Small intestine (tissue), 7 donors: ENCODE measurements around the gene TGFB1I1. TPM values are rescaled to one million over a fixed set of nuclear protein-coding genes. Genes with fewer than 3 reads are reported as not detected.
"Not testable (repeated sequence)": the region's sequence is repeated elsewhere in the genome, so short reads cannot be mapped to it uniquely, and the experiment has no call there.

Experiments used
- DNase-seq, 2 donors: peaks; one replicate each; pipeline versions ENCODE4 v3.0.0 to v3.0.0-alpha.2; 2013
- FAIRE-seq: peaks from 2 replicates; lab custom pipeline; 2012; peaks lifted over from hg19 to GRCh38; lab: Jason Lieb, UNC
- H3K27ac ChIP-seq, 3 donors: one replicate each; pipeline ENCODE4 v1.5.1; 2013; ENCODE audit warnings: low read length in 2 of 3, mild to moderate bottlenecking in 2 of 3, control low read depth in 1 of 3, inconsistent platforms in 1 of 3, low read depth in 1 of 3, moderate library complexity in 1 of 3
- H3K27me3 ChIP-seq, 3 donors: one replicate each; pipeline ENCODE4 v1.6.1; 2013; ENCODE audit warnings: low read length in 3 of 3, inconsistent platforms in 1 of 3; ENCODE audit not compliant: control insufficient read depth in 3 of 3, insufficient read depth in 3 of 3
- H3K36me3 ChIP-seq, 3 donors: one replicate each; pipeline ENCODE4 v1.6.1; 2013; ENCODE audit warnings: low read length in 3 of 3, inconsistent platforms in 1 of 3, low read depth in 1 of 3, mild to moderate bottlenecking in 1 of 3, moderate library complexity in 1 of 3; ENCODE audit not compliant: control insufficient read depth in 3 of 3, insufficient read depth in 2 of 3
- H3K4me1 ChIP-seq, 3 donors: one replicate each; pipeline ENCODE4 v1.6.1; 2013; ENCODE audit warnings: low read length in 2 of 3, inconsistent platforms in 1 of 3, low read depth in 1 of 3, mild to moderate bottlenecking in 1 of 3, moderate library complexity in 1 of 3; ENCODE audit not compliant: control insufficient read depth in 3 of 3, insufficient read depth in 2 of 3
- H3K4me3 ChIP-seq, 3 donors: one replicate each; pipeline ENCODE4 v1.5.1; 2013; ENCODE audit warnings: low read length in 3 of 3, control low read depth in 1 of 3, inconsistent platforms in 1 of 3, low read depth in 1 of 3, mild to moderate bottlenecking in 1 of 3, moderate library complexity in 1 of 3
- H3K9me3 ChIP-seq, 2 donors: one replicate each; pipeline ENCODE4 v1.6.1; 2013; ENCODE audit warnings: low read depth in 1 of 2, low read length in 1 of 2; ENCODE audit not compliant: control insufficient read depth in 2 of 2, insufficient read depth in 1 of 2
- WGBS, 3 donors: extraction: QIAGEN DNeasy Blood & Tissue Kit; methylation state at CpG; one replicate each; pipeline ENCODE4 v1.1.7; 2013; 5-methylcytosine and 5-hydroxymethylcytosine counted together
- polyA plus RNA-seq, 4 donors: library from polyadenylated mRNA; stranded (reverse) in 3 of 4; unstranded in 1 of 4; fragments of 200-250 nt in 3 of 4; fragments of 120-200 nt in 1 of 4; gene quantifications; one replicate each; pipeline versions ENCODE4 v1.2.1 to v1.2.3, GENCODE V29; 2013
- donor health status: healthy with polysubstance abuse.
- donor health status: control.
- donor health status: control.
- donor health status: Bipolar disorder and iron deficiency.
- donor health status: healthy.

Gene TGFB1I1
- polyA plus RNA-seq, 4 donors = 1.6 to 20.1 (median 11.1) TPM

- no peaks in the 10 kb centered on the region for H3K36me3 ChIP-seq
- no peak overlapping the region for H3K27ac ChIP-seq
- peaks cover 0 to 6% of the 10 kb centered on the region in 2 donors for H3K9me3 ChIP-seq
- 70 to 81% (median 74%) methylated on average over 4 of the region's 4 CpGs for WGBS, 3 donors
- no peaks in the 10 kb centered on the region for H3K4me1 ChIP-seq
- no peak for DNase-seq
- FAIRE-seq = no peak
- H3K27me3 ChIP-seq = no peaks in the 10 kb centered on the region
- no peak overlapping the region for H3K4me3 ChIP-seq
Observed at GRCh38 chr16:31517800-31518402, 45.9 kb downstream of the TGFB1I1 start.

GRCh38 chr16:31519759-31520431, 47.9 kb downstream of the TGFB1I1 start:
- Histone ChIP-seq H3K4me1 (no peaks in the 10 kb centered on the region), H3K27ac (no peak overlapping the region), H3K36me3 (no peaks in the 10 kb centered on the region), H3K9me3 (peaks cover 0 to 6% of the 10 kb centered on the region in 2 donors), H3K4me3 (no peak overlapping the region), H3K27me3 (no peaks in the 10 kb centered on the region)
- FAIRE-seq (no peak), DNase-seq (no peak)
- 80 to 89% (median 84%) methylated on average over 2 of the region's 2 CpGs for WGBS, 3 donors

GRCh38 chr16:31521368-31521767, 49.4 kb downstream of the TGFB1I1 start:
- Histone ChIP-seq H3K9me3 (peaks cover 0 to 2% of the 10 kb centered on the region in 2 donors), H3K27me3 (no peaks in the 10 kb centered on the region), H3K27ac (no peak overlapping the region), H3K36me3 (no peaks in the 10 kb centered on the region), H3K4me1 (no peaks in the 10 kb centered on the region), H3K4me3 (no peak overlapping the region)
- WGBS, 3 donors = 82 to 94% (median 90%) methylated on average over 3 of the region's 3 CpGs
- DNase-seq (no peak), FAIRE-seq (no peak)

- DNase-seq (no peak), FAIRE-seq (no peak)
- no peaks in the 10 kb centered on the region for H3K4me1 ChIP-seq
- no peaks in the 10 kb centered on the region for H3K36me3 ChIP-seq
- no peaks in the 10 kb centered on the region for H3K9me3 ChIP-seq
- H3K27ac ChIP-seq = no peak overlapping the region
- no peaks in the 10 kb centered on the region for H3K27me3 ChIP-seq
- WGBS, 3 donors = 88 to 91% (median 88%) methylated on average over 6 of the region's 6 CpGs
- no peak overlapping the region for H3K4me3 ChIP-seq
Observed at GRCh38 chr16:31522071-31522470, 50.1 kb downstream of the TGFB1I1 start.

GRCh38 chr16:31523768-31524167, 51.8 kb downstream of the TGFB1I1 start:
- H3K27ac ChIP-seq, DNase-seq, H3K4me3 ChIP-seq, H3K4me1 ChIP-seq, FAIRE-seq, H3K9me3 ChIP-seq, H3K36me3 ChIP-seq: not testable (repeated sequence)
- H3K27me3 ChIP-seq = peaks cover 0 to 13% (median 6%) of the 10 kb centered on the region in 3 donors
- 20 to 64% (median 51%) methylated on average over 2 to 3 of the region's 6 CpGs for WGBS, 3 donors

- WGBS, 3 donors = 88 to 96% (median 91%) methylated on average over 3 of the region's 3 CpGs
- FAIRE-seq (no peak), DNase-seq (no peak)
- no peak overlapping the region for H3K4me3 ChIP-seq
- no peaks in the 10 kb centered on the region for H3K4me1 ChIP-seq
- peaks cover 0 to 24% (median 9%) of the 10 kb centered on the region in 3 donors for H3K27me3 ChIP-seq
- H3K36me3 ChIP-seq = no peaks in the 10 kb centered on the region
- no peaks in the 10 kb centered on the region for H3K9me3 ChIP-seq
- no peak overlapping the region for H3K27ac ChIP-seq
Observed at GRCh38 chr16:31525113-31525512, 53.2 kb downstream of the TGFB1I1 start.

Other genes with a start within 250 kb of the TGFB1I1 start
- 1 to 10 TPM in 2 of 4 donors, under 1 TPM in 2; 0.22 to 4.3 (median 0.92) TPM for gene ITGAM, start 212.2 kb upstream of the TGFB1I1 start, polyA plus RNA-seq
- gene ITGAX, start 117.0 kb upstream of the TGFB1I1 start, polyA plus RNA-seq = 1 to 10 TPM in 2 of 4 donors, under 1 TPM in 2; 0.22 to 2.5 (median 1.1) TPM
- under 1 TPM in 2 of 4 donors, not detected in 2; 0.06 to 0.15 TPM for gene ITGAD, start 78.8 kb upstream of the TGFB1I1 start, polyA plus RNA-seq
- gene COX6A2, start 43.8 kb upstream of the TGFB1I1 start, polyA plus RNA-seq = 10 to 100 TPM in 3 of 4 donors, under 1 TPM in 1; 0.60 to 24.3 (median 13.0) TPM
- 1 to 10 TPM in 1 of 4 donors, under 1 TPM in 3; 0.30 to 1.7 (median 0.49) TPM for gene ZNF843, start 29.4 kb upstream of the TGFB1I1 start, polyA plus RNA-seq
- gene ARMC5, start 12.7 kb upstream of the TGFB1I1 start, polyA plus RNA-seq = 10 to 100 TPM; 12.3 to 20.5 (median 14.1) TPM
- gene SLC5A2, start 11.0 kb downstream of the TGFB1I1 start, polyA plus RNA-seq = 10 to 100 TPM in 1 of 4 donors, 1 to 10 TPM in 2, under 1 TPM in 1; 0.81 to 10.4 (median 1.6) TPM
- 100 to 1,000 TPM in 1 of 4 donors, 10 to 100 TPM in 3; 27.3 to 108 (median 51.7) TPM for gene RUSF1, start 36.2 kb downstream of the TGFB1I1 start, polyA plus RNA-seq
- 1 to 10 TPM in 1 of 4 donors, not detected in 3; 1.9 TPM for gene AHSP, start 55.7 kb downstream of the TGFB1I1 start, polyA plus RNA-seq